HG03442 (cell line): ENCODE data around the gene EVA1C.
"Not testable (repeated sequence)": the region's sequence is repeated elsewhere in the genome, so short reads cannot be mapped to it uniquely, and the experiment has no call there.

Source experiments
- ATAC-seq: cut with Tn5 transposase; IDR thresholded peaks from one replicate; pipeline ENCODE4 v1.9.1; 2021; ENCODE audit warnings: mild to moderate bottlenecking, moderate library complexity; ENCODE audit not compliant: unreplicated experiment

Gene EVA1C

DNA sequence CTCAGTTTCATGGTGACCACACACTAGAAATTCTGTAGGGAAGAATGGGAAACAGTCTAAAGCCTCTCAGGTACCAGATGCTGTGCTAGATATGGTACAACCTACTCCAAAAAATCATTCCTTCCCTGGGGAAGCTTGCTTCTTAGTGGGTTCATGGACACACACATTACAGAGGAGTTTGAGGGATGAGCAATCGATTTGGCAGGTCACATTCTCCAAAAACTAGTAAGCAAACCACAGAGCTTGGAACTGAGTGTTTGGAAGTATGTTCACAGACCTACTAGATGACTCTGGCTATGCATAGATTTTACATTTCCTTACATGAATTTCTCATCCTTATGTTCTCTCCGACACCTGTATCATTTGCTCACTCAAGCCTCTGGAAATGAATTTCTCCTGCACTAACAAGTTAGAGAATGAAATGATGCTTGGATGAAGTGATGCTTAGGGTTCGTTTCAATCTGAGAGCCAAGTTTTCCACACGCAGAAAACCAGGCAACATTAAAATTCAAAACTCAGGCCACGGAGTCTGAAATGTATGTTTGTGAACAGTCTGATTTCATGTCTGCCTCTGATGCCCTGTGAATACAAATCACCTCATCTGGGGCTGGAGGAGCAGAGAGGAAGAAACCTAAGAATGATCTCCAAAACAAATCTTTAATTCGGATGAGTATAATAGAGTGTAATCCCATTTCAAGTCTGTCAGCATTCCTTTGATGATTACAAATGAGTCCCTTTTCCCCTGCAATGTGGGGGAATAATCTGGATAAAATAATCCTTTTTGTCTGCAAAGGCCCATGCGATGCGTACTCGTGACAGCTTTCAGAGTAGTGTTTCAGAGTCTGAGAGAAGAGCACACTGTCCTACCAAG lies 11.0 kb downstream of the EVA1C start:
- ATAC-seq, result no peak

DNA sequence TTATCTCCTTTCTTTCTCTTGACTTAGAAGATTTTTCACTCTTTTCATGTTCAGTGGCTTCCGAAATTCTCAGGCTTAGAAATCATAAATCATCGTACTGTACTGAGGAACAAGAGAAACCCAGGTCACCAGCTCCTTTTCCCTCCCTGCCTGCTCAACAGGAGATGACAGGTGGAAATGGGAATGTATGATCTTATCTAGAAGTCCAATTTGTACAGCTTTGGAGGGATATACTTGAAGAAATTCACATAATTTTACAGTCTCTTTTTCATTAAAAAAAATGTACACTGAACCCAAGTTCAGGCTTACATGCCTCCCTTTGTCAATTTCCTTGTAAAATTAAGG lies 11.7 kb downstream of the EVA1C start:
- ATAC-seq, result no peak

DNA sequence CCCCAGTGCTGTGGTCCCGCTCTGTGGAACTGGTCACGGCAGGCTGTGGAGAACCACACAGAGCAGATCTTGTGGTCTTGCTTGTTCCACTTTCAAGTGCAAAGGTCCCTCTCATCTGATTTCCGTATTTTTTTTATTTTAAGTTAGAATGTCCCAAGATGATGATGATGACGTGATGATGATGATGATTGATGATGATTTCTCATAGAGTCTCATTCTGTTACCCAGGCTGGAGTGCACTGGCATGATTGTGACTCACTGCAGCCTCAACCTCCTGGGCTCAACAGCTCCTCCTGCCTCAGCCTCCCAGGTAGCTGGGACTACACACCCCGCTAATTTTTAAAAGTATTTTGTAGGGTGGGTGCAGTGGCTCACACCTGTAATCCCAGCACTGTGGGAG lies 12.2 kb downstream of the EVA1C start:
- no peak for ATAC-seq

DNA sequence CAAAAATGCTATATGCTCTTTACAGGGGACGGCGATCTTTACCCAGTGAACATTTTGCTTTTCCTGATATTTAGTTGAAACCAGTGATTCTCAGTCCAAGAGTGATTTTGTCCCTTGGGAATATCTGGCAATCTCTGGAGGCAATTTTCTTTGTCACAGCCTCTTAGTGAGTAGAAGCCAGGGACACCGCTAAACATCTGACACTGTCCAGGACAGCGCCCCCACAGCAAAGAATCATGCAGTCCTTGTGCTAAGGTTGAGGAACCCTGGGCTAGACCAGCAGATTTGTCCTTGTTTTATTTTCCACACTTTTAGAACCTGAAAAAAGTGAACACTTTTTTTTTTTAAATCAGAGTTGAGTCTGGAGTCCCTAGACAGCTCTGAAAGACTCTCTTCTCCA lies 13.1 kb downstream of the EVA1C start:
- no peak for ATAC-seq

DNA sequence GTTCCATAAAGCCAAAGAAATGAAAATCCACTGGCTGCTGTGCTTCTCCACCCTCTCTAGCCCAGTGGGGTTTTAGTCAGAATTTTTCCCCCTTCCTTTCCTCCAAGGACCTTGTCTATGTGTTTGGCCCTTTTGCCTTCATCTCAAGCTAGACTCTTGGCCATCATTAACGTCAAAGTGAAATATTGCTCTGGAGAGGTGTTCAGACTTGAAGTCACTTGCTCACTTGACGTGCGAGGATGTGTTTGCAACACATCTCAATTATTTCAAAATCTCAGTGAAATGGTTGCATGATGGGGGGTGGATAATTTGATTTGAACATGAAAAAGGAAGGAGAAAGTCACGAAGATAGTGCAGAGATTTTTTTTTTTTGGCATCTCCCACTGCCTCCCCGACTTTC lies 13.6 kb downstream of the EVA1C start:
- ATAC-seq, result no peak

DNA sequence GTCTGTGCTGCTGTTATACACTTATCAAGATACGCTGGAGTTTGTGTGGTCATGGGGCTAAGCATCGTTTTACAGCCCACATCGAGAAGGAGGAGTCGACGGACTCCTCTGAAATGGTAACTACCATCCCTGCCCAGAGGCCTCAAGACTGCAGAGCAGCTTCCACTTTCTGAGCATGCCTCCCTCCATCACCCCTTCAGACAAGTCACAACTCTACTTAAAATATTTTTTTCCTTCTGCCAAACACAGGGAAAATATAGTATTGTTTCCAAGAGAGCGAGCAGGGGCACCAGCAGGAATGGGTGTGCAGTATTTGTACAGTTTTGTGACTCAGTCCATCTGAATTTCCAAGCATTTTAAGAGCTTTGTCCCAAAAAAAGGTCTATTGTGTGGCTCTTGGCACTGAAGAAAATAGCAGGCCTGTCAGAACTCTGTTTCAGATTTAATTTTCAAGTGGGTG lies 14.1 kb downstream of the EVA1C start:
- no peak for ATAC-seq

DNA sequence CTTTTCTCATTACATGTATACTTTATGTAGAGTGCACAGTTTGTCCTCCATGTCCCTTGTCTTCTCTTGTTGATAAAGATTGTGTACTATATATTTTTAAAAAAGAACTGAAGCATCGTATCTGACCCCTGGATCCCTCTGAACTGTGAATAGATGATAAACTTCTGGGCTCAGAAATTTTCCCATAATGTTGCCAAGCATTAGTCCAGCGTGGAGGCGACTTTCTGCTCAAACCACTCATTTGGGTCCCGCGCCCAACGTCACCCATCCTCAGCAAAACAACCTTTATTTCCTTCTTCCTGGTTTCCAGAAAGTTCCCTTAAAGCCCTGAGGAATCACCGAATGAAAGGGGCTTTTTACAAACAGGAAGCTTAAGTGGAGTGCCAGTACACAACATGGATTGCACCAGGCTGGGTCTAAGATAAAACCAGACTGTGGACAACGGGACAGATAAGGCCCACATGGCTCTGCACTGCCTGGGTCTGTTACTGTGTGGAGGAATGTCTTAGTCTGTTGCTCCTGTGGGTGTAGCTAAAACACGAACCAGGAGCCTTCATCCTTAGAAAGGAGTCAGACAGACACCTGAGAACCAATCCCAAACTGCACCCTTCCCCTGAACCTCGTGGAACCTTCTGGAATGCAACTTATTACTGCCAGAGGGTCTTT lies 15.6 kb downstream of the EVA1C start:
- no peak for ATAC-seq

DNA sequence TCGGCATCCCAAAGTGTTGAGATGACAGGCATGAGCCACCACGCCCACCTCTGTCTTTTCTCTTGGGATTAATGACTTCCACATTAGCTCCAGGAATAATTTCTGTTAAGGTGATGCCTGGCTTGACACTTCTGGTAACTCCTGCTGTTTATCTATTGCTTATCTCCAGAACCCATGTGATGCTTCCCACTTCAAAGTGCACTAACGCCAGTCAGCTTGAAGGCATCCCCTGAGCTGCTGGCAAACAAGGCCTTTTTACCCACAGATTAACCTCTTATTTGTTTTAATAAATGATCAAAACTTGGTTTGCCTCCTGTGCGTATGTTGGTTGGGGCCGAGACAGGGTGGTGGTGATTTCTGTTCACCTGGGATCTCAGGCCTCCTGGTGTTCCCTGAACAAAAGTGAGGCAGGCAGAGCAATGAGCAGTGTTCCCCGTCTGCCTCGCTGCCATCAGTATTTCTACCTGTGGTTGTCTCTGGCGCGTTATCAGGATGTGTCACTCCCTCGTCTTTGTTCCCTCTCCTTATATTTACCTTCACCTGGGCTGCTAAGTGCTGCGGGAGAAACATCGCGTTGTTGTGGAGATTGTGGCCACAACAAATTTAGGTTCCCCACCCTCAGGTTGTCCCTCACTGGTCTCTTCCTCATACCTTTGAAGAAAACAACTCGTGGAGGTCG lies 20.6 kb downstream of the EVA1C start:
- ATAC-seq, result not testable (repeated sequence)

DNA sequence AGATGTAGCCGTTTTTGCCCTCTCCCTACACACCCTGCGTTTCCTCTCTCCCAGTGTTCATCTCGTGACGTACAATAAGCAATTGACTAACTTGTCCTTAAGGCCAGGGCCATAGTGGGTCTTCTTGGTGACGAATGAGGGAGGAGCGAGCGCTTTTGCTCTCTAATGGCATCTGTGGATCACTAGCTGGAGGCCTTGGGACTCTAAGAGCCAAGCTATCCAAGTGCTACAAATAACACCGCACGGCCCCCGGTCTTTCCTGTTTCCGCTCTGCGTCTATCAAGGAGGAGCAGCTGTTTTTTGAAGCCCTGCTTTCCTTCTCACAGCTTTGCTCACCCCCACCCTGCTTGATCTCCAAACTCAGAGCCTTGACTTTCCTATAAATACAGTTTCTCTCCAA lies 25.2 kb downstream of the EVA1C start:
- ATAC-seq, result no peak

DNA sequence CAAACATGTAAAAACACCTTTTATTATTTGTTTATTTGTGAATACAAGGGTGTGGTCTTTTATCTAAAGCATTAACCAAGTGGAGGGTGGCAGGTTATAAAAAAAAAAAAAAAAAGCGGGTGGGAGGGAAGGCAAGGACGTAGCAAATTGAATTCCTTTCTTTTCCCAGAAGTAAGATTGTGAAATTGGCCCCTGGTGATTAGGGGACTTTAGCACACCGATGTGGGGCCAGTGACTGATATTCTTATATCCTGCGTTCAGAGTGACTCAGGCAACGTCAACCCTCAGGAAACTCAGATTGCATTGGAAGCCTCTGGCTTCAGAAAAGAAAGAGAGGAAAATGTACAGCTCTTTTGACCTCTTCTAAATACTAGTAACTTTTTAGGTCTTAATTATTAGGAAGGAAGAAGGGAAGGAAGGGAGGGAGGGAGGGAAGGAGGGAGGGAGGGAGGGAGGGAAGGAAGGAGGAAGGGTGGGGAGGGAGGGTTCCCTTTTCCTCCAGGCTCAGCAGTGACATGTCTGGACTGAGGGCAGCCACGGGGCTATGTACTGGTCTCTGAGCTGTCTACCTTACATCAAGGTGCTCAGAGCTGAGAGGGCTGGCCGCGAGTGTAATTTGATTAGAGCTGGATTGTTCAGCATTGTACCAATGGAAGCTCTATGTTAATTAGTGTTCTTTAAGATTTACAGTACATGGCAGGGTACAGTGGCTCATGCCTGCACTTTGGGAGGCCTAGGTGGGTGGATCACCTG lies 30.2 kb downstream of the EVA1C start:
- no peak for ATAC-seq

DNA sequence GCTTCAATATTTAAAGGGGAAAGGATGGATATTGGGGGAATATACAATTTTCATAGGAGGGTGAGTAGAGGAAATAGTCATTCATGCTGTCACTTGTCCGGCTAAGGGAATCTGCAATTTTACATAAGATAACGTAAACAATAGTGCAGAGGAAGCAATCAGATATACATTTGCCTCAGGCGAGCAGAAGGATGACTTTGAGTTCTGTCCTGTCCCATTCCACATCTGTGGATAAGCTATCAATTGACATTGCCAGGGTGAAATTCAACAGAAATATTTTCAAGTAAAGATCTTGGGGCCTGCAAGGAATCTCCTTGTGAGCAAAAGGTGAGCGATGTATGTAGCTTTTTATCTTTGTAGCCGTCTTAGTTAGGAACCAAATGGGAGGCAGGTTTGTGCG lies 32.6 kb downstream of the EVA1C start:
- no peak for ATAC-seq

DNA sequence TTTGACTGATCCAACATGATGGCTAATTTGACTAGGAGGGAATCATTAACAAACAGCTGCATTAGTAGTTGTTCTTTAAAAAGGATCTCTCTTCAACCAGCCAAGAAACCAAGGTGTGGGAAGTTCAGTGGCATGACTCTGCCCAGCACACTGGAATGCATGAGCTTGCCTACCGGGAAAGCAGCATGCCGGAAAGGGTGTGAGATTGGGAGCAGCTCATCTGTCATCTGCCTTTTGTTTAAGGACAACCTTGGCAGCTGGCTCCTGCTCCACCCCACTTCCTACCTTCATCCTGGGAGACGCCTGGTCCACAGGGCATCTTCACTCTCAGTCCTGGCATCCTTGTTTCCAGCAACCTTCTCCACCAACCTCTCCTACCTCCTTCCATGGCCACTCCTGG lies 33.9 kb downstream of the EVA1C start:
- ATAC-seq, result not testable (repeated sequence)

DNA sequence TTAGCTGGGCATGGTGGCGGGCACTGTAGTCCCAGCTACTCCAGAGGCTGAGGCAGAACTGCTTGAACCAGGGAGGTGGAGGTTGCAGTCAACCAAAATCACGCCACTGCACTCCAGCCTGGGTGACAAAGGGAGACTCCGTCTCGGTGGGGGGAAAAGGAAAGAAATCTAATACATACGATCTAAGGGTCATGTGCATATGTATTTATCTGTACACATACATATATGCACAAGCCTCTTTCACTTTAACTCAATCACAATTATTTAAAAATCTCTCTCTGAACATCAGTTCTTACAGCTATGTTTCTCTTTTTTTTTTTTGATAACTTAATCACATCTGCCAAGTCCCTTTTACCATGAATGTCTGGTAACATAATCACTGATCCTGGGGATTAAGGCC lies 34.7 kb downstream of the EVA1C start:
- ATAC-seq, result no peak

DNA sequence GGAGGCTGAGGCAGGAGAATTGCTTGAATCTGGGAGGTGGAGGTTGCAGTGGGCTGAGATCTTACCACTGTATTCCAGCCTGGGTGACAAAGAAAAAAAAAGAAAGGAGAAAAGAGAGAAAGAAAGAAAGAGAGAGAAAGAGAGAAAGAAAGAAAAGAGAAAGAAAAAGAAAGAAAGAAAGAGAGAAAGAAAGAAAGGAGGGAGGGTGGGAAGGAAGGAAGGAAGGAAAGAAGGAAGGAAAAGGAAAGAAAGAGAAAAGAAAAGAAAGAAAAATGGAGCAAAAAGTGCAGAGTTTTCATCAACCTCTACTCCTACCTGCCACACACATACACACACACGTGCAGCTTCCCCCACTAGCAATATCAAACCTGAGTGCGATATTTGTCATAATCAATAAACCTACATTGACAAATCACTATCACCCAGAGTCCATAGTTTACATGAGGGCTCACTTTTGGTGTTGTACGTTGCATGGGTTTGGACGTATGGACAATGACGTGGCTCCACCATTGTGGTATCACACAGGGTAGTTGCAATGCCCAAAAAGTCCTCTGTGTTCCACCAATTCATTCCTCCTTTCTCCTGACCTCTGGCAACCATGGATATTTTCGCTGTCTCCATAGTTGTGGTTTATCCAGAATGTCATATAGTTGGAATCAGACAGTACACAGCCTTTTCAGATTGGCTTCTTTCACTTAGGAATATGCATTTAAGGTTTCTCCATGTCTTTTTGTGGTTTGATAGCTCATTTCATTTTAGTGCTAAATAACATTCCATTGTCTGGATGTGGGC lies 36.5 kb downstream of the EVA1C start:
- no peak for ATAC-seq

DNA sequence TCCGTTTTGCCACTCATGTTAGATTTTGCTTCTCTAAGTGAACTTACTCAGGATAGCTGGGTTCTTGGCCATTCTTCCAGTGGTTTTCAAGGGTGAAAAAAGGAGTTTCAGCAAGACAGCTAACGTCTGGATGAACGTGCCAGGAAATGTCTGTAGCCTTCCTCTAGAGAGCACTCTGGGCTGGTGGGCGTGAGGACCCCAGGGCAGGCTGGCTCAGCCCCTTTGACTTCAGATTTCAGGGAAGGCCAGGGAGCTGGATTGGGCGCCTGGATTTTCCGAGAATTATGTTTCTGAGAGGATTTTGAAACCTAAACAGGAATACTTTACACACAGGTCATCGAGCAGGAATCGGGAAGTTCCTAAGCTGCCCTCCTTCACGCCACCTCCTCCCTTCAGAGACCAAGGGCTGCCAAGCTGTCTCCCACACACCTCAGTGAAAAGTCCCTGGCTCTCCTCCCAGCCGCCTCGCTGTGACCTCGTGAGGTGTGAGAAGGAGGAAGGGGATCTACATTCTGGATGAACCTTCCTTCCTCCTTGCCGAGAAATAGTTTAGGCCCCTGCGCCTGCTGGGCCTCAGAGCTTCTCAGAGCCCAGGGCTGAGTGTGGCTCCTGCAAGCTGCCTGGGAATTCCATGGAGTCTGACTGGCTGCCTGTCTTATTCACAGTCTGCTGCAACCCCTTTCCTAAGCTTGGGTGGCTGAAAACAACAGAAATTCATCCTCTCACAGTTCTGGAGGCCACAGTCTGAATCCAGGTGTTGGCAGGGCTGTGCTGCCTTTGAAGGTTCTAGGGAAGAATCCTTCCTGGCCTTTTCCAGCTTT lies 38.6 kb downstream of the EVA1C start:
- ATAC-seq, result not testable (repeated sequence)

DNA sequence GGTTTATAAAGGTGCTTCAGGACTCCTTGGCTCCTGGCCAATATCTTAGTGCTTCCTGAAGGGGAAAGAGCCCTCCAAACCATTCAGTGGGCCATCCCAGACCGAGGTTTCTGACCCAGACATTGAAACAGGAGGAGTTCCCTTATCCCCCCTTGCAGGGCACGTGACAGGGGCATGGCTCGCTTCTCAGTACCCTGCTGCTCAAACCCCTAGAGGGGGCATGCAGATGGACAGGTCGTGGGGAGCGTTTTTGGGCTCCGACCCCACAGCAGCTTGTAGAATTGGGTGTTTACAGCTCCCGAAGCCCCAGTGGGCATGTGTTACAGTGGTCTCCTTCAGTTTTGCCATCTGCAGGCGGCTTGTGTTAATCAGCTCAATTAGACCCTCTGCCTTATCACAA lies 39.7 kb downstream of the EVA1C start:
- not testable (repeated sequence) for ATAC-seq

DNA sequence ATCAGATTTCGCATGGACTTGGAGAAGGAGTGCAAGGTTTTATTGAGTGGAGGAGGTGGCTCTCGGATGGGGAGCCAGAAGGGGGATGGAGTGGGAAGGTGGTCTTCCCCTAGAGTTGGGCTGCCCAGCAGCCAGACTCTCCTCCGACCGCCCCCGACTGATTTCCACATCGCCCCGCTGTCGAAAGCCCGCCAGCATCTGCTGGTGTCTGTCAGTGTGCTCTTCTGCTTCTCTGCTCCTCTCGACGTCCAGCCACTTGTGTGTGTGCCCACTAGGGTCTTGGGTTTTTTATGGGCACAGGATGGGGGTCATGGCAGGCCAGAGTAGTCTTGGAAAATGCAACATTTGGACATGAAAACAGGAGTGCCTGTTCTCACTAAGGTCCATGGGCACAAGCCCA lies 40.1 kb downstream of the EVA1C start:
- no peak for ATAC-seq

DNA sequence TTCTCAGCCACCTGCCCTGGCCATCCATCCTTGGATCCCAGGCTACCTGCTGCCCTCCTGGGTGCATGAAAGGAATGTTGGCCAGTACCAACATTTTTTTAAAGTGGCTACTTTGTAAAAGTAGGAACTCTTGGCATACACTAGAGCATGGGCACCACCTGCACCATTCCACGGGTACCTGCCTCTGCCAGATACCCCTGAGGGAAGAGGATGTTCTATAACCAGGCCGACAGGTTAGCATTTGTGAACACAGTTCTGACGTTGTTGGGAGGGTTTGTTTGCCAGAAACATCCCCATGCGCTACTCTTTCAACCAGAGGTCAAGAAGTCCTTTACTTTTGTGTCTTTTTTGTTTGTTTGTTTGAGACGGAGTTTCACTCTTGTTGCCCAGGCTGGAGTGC lies 43.0 kb downstream of the EVA1C start:
- ATAC-seq, result no peak

DNA sequence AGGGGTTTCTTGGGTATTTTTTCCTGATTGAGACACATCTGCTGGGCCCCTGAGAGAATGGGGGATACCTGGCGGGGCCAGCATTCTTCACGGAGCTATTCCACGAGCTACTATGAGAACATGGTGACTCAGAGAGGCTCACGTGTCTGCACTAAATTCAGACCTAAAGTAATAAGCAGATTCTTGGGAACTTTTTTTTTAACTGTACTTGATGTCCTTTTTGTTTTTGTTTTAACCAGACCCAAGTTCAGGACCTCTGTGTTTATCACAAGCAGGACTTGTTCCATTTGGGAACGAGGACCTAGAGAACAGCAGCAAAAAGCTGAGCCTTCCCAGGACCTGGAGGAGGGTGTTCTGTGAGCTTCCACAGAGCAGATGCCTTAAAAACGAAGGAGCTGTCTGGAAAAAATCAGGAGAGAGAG lies 44.0 kb downstream of the EVA1C start:
- ATAC-seq, result no peak
